ENCODE data around the gene PRKAR1B.

- TF ChIP-seq CTCF (conservative IDR thresholded peaks at IDR 0.05; ENCODE audit: low read length) = no peak
- no peak for TF ChIP-seq EZH2phosphoT487 (IDR thresholded peaks at IDR 0.05; ENCODE audit: borderline replicate concordance, low read depth, low read length)
Measured at GRCh38 chr7:509426-510130, 217.5 kb downstream of the PRKAR1B start.
